CD4-positive, alpha-beta T cell treated with Interleukin-12 subunit alpha and Interleukin-12 subunit beta, for 1 hour (primary cell): ENCODE measurements around the gene CALB2.
"Not testable (repeated sequence)": the region's sequence is repeated elsewhere in the genome, so short reads cannot be mapped to it uniquely, and the experiment has no call there.

Experiments
- DNase-seq: peaks from one replicate; pipeline ENCODE4 v3.0.0-alpha.2; 2020

CALB2 gene

GRCh38 chr16:71358464-71358998 lies at the start of gene CALB2:
CALB2 (plus strand) TSS chr16:71358723; CDS start chr16:71358793, 70 bp downstream.
- peak; percentile 57 for DNase-seq

- DNase-seq, result peak; percentile 31
These were observed 46.9 kb upstream of the CALB2 start for GRCh38 chr16:71311553-71312158.

GRCh38 chr16:71313591-71313990 lies 44.9 kb upstream of the CALB2 start:
- not testable (repeated sequence) for DNase-seq

GRCh38 chr16:71315269-71315668 lies 43.3 kb upstream of the CALB2 start:
- DNase-seq, result no peak

- DNase-seq, result no peak
These were observed 38.5 kb upstream of the CALB2 start for GRCh38 chr16:71319999-71320398.

GRCh38 chr16:71327720-71328119 lies 30.8 kb upstream of the CALB2 start:
- DNase-seq, result no peak

GRCh38 chr16:71328151-71328550 lies 30.4 kb upstream of the CALB2 start:
- no peak for DNase-seq

GRCh38 chr16:71337631-71338030 lies 20.9 kb upstream of the CALB2 start:
- no peak for DNase-seq

GRCh38 chr16:71338193-71338592 lies 20.3 kb upstream of the CALB2 start:
- DNase-seq, result no peak

GRCh38 chr16:71338632-71339031 lies 19.9 kb upstream of the CALB2 start:
- no peak for DNase-seq

GRCh38 chr16:71339236-71340171 lies 19.0 kb upstream of the CALB2 start:
- no peak for DNase-seq

GRCh38 chr16:71340406-71340805 lies 18.1 kb upstream of the CALB2 start:
- DNase-seq, result no peak

GRCh38 chr16:71341881-71342280 lies 16.6 kb upstream of the CALB2 start:
- no peak for DNase-seq

GRCh38 chr16:71343078-71343477 lies 15.4 kb upstream of the CALB2 start:
- DNase-seq, result no peak

- DNase-seq, result no peak
These were observed 14.1 kb upstream of the CALB2 start for GRCh38 chr16:71344315-71344905.

- DNase-seq, result no peak
These were observed 13.5 kb upstream of the CALB2 start for GRCh38 chr16:71345031-71345430.

GRCh38 chr16:71347146-71347545 lies 11.4 kb upstream of the CALB2 start:
- DNase-seq, result no peak

GRCh38 chr16:71348262-71349085 lies 10.0 kb upstream of the CALB2 start:
- no peak for DNase-seq

- no peak for DNase-seq
These were observed 7.5 kb upstream of the CALB2 start for GRCh38 chr16:71350821-71351557.

GRCh38 chr16:71351558-71351901 lies 7.0 kb upstream of the CALB2 start:
- no peak for DNase-seq

GRCh38 chr16:71352466-71352865 lies 6.1 kb upstream of the CALB2 start:
- no peak for DNase-seq

- no peak for DNase-seq
These were observed 5.5 kb upstream of the CALB2 start for GRCh38 chr16:71352963-71353460.
